GM12878 (cell line): ENCODE data around the gene SPAG16. TPM values are rescaled to one million over a fixed set of nuclear protein-coding genes. Genes with fewer than 3 reads are reported as not detected.

ENCODE experiments used
- CUX1 ChIP-seq: IDR thresholded peaks from 2 replicates; pipeline ENCODE4 v1.6.1; 2012; ENCODE audit warnings: improper control_type of control experiment, low read depth, low read length; ENCODE audit not compliant: insufficient replicate concordance
- IKZF2 ChIP-seq, 2 experiments: fragments of 450-650 bp; IDR thresholded peaks; 2 replicates each; pipeline ENCODE4 v1.6.1; 2017; ENCODE audit warnings: mild to moderate bottlenecking in 2 of 2, moderate library complexity in 2 of 2
- KDM1A ChIP-seq: fragments of 200-600 bp; sonication (generic); IDR thresholded peaks from 2 replicates; pipeline ENCODE4 v1.6.1; 2016; ENCODE audit warnings: borderline replicate concordance
- NKRF ChIP-seq: fragments of 450-650 bp; conservative IDR thresholded peaks from 2 replicates; pipeline ENCODE4 v1.6.1; 2017; ENCODE audit warnings: mild to moderate bottlenecking, moderate library complexity
- RAD51 ChIP-seq: fragments of 450-650 bp; IDR thresholded peaks from 2 replicates; pipeline ENCODE4 v1.6.1; 2016; ENCODE audit warnings: moderate library complexity, mild to moderate bottlenecking, inconsistent platforms
- polyA plus RNA-seq, 11 experiments: library from polyadenylated mRNA; depleted of rRNA in 4 of 11; unstranded in 6 of 11; stranded (reverse) in 5 of 11; fragments of >200 nt; fragmentation: Nextera tagmentation in 4 of 11; fragmentation: Illumina TruSeq in 1 of 11; extraction: Ambion mirVana in 4 of 11; extraction: Trizol in 1 of 11; gene quantifications; 1 replicate in 1 of 11; 2 replicates in 10 of 11; pipeline versions ENCODE4 v1.2.1 to v1.2.3, GENCODE V29; 2011 to 2016; ENCODE audit warnings: inconsistent platforms in 2 of 11, missing spikeins in 2 of 11, low read depth in 1 of 11
- total RNA-seq, 4 experiments: library from RNA; depleted of rRNA in 3 of 4; stranded (reverse); fragments of >200 nt in 3 of 4; fragmentation: Illumina TruSeq in 1 of 4; extraction: Trizol in 1 of 4; gene quantifications; 2 replicates each; pipeline versions ENCODE4 v1.2.1 to v1.2.3, GENCODE V29; 2013 to 2021

Gene SPAG16
- total and polyA plus RNA-seq, 10 of the 15 experiments (the other 5 are each of a cell fraction or from before 2014, with no cell fraction given), result 6.0 to 25.0 (median 15.2) TPM

- TF ChIP-seq NKRF, result no peak
- TF ChIP-seq IKZF2 (IDR thresholded peaks at IDR 0.05), result no peak
- TF ChIP-seq RAD51, result no peak
- no peak for TF ChIP-seq CUX1
- TF ChIP-seq KDM1A, result no peak
Observed at GRCh38 chr2:213419980-213420379, 135.7 kb downstream of the SPAG16 start (continued).
